Umbilical cord (tissue), 2 donors: ENCODE data around the gene CHRM3. TPM values are rescaled to one million over a fixed set of nuclear protein-coding genes. Genes with fewer than 3 reads are reported as not detected.
"Not testable (repeated sequence)": the region's sequence is repeated elsewhere in the genome, so short reads cannot be mapped to it uniquely, and the experiment has no call there.

ENCODE experiments used
- DNase-seq: peaks from one replicate; pipeline ENCODE4 v3.0.0-alpha.2; 2015; ENCODE audit warnings: low spot score
- total RNA-seq: library from RNA; depleted of rRNA; stranded (reverse); fragments of >200 nt; gene quantifications from one replicate; pipeline ENCODE4 v1.2.3, GENCODE V29; 2014; ENCODE audit warnings: low replicate concordance; ENCODE audit not compliant: insufficient read depth

Gene CHRM3
- total RNA-seq = 6.0 TPM

DNA sequence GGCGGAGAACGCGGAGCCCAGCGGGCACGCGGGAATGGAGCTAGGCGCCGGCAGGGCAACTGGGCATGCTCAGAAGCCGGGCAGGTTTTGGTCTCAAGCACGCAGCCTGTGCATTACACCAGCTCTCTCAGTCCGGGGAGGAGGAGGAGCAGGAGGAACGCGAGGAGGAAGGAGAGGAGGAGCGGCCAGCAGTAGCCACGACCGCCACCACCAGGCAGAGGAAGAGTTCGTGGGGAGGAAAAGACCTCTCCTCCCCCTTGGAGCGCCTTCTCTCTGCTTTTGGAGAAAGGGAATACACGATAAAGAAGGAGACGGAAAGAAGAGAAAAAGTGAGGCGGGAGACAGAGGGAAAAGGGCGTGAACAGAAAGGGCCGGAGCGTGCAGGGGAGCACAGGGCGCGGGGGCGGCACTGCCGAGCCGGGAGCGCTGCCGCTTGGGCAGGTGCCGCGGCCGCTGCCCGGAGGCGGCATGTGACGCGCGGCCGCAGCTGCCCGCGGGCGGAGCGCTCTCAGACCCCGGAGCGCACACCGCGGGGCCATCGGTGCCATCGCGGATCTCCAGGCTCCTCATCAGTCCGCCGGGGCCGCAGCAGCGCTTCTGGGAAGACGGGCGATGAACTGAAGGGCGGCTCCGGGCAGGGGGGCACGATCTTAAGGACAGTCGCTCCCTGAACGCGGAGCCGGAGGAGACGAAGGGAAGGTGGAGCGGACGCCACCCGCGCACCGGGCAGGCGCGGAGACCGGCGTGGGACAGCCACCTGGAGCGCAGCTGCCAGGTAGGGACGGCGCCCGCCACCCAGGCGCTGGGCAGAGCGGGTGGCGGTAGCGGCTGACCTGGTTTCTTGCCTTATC is at the start of gene CHRM3:
TSS of gene CHRM3 (plus strand) at position 116 of the 851 bp plus-strand sequence. CDS start 520,884 bp downstream, outside the sequence.
- peak; percentile 87 for DNase-seq

DNA sequence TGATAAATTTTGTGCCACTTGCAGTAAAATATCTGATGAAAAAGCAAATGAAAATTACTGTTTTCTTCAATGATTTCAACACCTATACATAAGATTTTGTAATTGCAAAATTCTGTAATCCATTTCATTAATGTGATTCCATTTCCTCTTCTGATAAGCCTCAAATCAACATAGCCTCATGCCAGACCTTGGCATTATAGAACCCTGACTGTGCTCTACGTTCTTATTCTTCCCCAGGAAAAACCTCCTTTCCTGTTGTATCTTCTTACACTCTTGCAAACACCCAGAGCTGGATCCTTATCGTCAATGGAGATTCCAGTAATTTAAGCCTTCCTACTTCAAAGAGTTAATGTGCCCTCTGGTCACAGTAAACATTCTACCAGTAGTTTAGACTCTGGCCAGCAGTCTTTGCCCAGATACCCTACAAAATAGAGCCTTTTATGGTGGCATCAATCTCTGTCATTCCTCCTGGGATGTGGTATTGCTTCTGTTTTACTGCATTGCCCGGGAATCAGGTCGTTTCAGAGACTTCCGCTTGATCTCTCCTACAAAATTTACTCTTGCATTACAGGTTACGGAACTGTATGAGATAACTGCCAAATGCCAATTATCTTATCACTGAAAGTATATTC is 48.5 kb upstream of the CHRM3 start:
- no peak for DNase-seq

DNA sequence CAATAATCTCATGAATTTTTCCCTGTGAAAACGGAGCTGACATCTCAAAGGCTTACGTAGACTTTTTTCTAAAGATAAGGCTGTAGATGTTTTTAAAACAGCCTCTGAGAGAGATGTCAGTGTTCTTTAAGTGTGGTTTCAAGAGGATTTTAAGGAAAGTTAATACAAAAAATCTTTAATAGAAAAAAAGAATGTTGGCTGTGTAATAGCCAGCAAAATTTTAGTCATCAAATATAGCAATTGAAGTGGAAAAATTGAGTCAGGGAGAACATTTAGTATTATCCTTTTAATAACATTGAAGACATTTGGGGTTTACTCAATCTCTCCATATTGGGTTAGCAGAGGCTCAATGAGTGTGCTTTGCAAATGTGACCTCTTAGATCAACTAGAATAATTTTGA is 38.6 kb upstream of the CHRM3 start:
- peak; percentile 75 for DNase-seq

DNA sequence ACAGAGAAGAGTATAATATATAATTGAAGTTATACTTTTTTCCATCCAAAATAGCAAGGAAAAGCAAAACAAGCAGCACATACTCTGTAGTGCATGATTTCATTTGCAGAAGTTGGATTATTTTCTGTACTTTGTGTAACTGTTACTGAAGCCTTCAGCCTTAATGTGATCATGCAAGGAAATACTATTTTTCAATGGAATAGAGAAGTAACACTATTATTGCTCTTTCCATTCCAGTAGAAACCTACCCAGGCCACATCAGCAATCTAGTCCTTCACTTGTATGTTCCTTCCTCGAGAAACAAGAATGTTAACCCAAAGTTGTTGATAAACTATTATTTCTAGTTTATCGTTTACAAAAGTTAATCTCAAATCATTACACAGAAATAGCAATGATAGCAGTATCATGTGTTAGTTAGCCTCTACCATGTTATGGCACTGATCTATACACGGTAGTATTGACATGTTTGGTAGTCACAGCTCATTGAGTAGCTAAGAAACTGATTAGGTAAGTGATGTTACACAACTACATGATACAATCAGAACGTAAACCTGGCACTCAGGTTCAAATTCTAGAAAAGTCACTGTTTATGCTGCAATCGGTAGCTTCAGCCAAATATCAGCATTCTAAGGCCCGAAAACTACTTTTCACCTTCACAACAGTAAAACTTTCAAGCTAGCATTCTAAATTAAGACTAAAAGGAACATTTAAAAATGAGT is 37.6 kb upstream of the CHRM3 start:
- no peak for DNase-seq

DNA sequence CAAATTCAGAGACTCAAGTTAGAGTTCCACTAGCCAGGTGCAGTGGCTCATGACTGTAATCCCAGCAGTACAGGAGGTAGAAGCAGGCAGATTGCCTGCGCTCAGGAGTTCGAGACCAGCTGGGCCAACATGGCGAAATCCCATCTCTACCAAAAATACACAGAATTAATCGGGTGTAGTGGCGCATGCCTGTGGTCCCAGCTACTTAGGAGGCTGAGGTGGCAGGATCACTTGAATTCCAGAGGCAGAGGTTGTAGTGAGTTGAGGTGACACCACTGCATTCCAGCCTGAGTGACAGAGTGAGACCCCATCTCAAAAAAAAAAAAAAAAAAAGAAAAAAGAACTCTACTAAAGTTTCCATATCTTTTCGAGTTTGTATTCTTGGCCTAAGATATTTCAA is 36.7 kb upstream of the CHRM3 start:
- no peak for DNase-seq

DNA sequence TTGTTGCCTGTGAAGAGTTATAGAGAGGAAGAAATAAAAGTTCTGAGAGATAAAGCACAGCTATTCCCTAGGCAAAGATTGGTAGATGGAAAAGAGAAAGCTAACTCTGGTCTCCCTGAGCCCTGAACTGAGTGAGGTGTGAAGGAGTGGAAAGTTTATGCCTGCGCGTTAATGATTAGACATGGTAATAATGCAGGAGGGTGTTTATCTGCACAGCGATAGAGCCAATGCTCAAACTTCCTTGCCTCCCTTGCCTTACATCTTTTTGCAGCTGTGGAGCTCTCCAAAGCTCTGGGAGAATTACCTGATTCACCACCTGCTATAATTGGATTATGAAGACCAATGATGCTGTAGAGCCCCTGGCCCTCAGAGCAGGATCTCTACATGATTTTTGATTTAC is 32.8 kb upstream of the CHRM3 start:
- DNase-seq = no peak

DNA sequence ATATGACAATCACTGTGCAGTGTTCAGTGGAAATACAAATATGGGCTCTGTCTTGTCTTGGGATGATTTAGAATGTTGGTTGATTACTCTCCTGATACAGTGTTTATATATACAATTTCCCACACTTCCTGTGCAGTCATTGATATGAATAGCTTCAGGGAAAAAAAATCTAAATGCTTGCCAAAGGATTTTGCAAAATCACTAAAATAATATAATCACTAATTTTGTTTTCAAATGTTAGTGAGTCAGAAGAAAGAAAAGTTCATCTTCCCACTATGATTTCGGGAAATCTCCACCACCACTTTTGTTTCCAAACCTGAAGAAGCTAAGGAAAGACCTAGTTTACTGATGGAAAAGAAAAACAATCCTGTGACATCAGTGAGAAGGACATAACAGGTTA is 32.1 kb upstream of the CHRM3 start:
- DNase-seq = no peak

DNA sequence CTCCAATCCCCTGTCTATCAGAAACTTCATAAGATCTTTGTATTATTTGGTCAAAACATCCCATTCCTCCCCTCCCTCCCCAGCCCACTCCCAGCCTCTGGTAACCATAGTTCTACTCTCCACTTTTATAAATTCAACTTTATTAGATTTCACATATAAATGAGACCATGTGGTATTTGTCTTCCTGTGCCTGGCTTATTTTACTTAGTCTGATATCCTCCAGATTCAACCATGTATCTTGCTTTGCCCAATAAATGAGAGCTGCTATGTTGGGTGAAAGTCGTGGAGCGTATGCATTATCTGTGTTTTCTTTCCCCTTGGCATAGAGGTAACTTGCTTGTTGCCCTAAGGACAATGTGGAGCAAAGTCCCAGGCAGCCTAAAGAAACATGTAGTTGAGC is 28.5 kb upstream of the CHRM3 start:
- DNase-seq = no peak

DNA sequence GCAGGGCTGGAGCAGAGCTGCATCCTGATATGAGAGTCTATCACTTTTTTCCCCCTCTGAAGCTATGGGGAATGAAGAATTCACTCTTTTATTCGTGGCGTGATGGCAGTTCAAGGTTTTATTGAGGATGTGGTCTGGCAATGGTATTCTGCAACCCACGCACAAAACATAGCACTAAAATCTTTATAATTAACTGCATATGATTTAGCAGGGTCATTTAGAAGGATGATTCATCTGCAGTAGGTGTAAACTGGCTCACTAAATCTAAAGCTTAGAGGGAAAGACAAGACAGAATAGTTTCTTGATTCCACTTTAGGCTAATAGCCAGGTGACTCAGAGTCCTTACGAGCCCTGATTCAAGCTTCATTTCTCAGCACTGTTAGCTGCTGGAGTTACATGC is 25.0 kb upstream of the CHRM3 start:
- peak; percentile 93 for DNase-seq

DNA sequence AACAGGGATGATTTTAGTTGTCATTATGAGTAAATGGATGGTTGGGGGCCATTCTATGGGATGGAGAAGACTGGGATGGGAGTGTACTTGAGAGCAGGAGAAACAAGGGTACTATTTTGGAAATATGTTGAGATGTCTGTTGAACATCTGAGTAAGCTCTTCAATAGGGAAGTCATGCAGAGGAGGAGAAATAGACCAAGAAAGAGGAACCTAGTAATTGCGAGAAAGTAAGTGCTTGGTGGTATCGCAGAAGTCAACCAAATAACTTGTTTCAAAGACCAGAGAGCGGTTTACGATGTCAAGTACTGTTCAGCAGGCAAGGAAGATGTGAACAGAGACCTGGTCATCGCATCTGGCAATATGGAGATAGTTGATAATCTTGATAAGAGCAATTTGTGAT is 22.4 kb upstream of the CHRM3 start:
- no peak for DNase-seq

DNA sequence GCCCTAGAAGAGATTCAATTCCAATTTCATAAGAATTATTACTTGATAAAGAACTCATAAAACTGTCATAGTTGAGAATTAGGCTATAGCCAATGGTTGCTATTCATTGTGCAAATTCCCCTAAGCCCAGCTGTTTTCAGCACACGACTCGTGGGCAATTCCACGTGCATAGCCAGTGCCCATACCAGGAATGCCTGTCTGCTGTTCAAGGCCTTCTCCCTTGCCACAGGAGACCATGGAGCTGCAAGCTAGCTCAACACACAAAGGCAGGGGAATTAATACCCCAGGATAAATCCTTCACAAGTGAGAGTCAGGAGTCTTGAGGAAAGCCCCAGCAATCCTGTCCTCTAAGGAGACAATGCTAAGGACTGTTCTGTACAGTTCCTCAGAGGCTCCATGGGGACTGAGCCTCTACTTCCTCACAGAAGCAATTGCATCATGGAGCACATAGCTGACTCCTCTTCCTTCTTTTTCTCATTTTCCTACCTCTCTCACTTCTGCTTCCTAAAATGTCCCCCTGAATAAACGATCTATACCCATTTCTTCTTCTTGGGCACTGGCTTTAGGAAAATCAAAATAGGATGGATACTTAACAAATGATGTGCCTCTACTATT is 19.1 kb upstream of the CHRM3 start:
- DNase-seq = no peak

DNA sequence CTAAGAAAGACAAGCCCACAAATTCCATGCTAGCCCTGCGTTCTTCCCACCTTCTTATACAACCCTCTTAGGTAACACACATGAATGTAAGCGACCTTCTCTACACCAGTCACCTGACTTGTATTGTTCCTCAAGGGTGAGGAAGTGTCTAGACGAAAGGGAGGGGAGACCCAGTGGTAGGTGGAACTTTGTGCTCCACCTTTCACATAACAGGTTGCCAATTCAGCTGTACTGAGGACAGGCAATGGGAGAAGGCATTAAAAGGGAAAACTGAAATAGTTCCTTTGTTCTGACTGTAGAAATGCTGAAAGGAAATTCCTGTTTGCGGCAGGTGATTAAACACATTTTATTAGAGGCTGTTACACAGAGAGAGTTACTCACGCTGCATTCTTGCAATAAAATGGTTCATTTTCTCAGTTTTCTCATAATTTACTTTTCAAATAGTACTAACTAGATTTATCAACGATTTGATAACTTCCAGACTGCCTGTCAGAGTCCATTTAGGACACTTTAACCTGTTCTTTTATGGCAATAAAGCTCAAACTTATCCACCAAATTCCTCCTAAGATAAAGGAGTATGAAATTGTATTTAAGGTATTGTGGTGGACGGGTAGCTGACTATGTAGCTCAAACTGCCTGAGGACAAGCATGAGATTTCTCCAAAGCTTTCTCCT is 17.8 kb upstream of the CHRM3 start:
- peak; percentile 40 for DNase-seq

DNA sequence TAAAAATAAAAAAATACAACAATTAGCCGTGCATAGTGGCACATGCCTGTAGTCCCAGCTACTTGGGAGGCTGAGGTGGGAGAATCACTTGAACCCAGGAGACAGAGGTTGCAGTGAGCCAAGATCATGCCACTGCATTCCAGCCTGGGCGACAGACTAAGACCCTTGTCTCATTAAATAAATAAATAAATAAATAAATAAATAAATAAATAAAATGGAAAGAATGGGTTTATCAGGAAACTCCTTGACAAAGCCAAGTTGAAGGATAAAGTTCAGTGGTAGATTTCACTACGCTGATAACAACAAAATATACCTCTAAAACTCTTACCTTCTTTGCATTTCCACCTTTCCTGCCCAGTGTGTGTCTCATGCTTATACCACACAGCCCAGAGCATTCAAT is 15.5 kb upstream of the CHRM3 start:
- not testable (repeated sequence) for DNase-seq

DNA sequence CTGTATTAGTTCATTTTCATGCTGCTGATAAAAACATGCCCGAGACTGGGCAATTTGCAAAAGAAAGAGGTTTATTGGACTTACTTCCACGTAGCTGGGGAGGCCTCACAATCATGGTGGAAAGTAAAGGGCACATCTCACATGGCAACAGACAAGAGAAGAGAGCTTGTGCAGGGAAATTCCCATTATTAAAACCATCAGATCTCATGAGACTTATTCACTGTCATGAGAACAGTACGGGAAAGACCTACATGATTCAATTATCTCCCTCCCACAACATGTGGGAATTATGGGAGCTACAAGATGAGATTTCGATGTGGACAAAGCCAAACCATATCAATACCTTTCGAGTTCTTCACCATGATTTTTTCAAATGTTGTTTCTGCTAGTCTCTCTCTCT is 3.7 kb upstream of the CHRM3 start:
- no peak for DNase-seq

DNA sequence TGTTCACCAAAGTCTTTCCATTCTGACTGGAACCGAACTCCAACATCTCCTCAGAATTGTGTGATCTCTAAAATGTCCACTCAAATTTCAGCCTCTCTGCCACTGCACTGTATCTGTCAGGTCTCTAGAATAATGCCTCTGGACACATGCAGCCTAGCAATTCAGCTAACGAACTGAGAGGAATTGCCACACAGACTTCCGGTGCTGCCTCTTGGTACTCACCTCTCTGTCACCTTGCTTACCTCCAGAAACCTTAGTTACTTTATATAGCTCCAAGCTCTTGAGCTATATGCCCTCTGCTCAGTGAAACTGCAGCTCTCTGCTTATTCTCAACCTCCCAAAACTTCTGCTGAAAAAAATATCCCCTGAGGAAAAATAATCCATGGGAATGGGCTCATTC is 2.7 kb upstream of the CHRM3 start:
- no peak for DNase-seq

DNA sequence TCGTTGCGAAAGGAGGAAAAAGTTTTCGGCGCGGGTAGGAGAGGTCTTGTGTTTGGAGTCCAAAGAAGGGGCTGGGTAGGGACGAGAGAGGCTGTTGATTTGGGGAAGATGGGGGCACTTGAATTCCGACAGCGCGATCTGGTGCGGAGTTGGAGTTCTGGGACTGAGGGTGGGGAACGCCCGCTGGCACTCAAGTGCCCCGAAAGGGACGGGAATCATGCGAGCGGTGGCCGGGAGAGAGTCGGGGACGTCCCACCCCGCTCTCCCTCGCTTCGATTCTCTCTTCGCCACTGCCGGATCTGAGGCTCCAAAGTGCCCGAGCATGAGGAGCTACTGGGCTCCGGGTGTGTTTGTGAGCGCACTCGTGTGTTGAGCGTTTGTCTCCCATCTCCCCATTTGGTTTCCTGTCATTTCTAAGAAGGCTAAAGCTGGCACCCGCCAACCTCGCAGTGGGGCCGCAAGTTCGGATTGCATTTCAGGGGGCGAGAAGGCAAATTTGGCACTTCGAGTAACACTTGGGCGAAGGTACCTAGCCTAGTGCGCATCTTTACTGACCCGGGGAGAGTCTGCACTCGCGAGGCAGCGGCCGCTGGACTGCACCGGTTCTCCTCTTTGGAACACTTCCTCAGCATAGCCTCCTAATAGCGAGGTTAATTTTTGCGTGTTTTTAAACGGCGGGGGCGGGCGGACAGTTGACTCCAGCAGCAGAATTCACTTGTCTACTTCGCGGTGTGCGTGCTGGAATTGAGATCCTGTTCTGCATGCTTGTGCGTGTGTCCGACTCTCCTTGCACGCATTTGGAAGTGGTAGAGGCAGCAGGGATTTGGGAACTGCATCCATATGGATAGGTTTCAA is 1.2 kb downstream of the CHRM3 start:
- peak; percentile 44 for DNase-seq

DNA sequence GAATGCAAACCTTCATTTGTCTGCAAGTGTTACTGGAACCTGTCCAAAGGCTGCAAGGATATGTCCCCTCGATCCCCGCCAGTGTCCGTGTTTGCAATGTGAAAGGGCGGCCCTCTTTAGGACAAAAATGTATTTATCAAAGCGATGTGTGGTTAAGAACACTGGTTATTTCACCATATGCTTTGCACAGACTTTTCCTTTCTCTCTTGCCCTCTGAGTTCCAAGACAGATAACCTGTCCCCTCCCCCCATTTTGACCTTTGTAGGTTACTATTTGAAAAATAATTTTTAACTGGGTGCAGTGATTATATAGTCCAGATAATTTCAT is 1.8 kb downstream of the CHRM3 start:
- DNase-seq = no peak

DNA sequence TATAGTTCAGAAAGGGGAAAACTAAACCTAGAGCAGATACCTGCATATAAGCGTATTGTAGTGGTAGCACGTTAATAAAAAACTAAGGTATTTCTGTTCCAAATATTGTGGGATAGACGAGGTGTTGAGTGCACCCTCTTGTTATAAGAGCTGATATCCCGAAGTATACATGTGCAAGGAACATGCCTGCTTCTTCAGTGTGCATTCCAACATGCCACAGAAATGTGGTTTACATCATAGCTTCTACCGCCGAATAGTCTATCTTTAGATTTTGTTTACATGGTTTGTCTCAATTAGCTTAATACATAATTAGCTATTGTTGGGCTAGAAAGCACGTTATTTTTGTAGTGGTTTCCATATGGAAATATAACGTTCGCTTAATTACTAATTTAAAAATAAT is 2.2 kb downstream of the CHRM3 start:
- DNase-seq = no peak

DNA sequence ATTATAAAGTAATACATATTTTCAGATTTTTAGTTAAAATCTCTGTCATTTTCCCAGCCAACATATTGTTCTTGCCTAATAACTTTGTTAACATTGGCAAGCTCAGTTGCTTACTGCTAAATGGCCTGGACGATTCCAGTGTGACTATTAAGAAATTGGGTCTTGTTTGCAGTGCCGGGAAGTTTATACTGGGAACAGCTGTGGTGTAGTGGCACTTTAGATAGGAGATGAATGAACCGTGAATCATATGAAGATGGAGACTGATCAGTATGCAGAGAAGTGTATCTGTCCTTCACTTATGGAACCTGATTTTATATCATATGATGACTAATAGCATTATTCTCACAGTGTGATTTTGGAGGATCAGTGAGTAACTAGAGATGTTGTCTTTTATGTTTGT is 3.3 kb downstream of the CHRM3 start:
- DNase-seq = no peak

DNA sequence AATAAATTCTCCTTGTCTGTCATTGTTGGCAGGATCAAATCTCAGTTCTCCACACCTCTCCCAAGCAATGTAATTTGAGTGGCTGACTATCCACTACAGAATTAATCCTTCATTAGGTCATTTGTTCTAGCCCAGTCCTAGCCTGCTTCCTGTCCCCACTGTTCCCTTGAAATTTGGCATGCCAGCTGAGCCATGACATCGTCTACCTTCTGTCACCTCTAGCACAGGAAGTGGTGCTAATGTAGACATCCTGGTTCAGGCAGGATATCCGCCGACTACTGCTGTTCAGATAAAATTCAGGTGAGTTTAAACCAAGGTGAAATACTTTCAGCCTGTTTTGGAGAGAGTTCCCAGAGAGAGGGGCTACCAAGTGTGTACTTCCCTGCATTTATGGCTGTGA is 5.9 kb downstream of the CHRM3 start:
- no peak for DNase-seq

DNA sequence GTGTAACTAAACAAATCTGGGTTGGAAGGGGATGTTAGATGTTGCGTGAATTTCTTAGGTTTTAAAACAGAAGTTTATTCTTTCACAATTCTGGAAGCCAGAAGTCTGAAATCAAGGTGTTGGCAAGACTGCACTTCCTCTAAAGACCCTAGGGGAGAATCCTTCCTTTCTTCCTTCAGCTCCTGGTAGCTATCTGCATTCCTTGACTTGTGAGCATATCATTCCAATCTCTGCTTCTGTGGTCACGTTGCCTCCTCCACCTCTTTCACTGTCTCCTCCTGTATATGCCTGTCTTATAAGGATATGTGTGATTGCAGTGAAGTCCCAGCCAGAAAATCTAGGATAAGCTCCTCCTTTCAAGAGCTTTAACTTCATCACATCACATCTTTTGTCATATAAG is 7.7 kb downstream of the CHRM3 start:
- DNase-seq = no peak
